SK-N-SH (cell line): ENCODE data around the gene CAPSL. TPM values are rescaled to one million over a fixed set of nuclear protein-coding genes. Genes with fewer than 3 reads are reported as not detected.
"Not testable (repeated sequence)": the region's sequence is repeated elsewhere in the genome, so short reads cannot be mapped to it uniquely, and the experiment has no call there.

ENCODE experiments used
- CTCF ChIA-PET: fragments of 300-600, 350-600 bp; formaldehyde crosslinking; extraction: SDS; loops from one replicate; lab custom pipeline; 2021; lab: Yijun Ruan, JAX
- POLR2A ChIA-PET: fragments of 350-600 bp; sonication (Branson Sonifier 250); formaldehyde crosslinking; extraction: SDS; loops from one replicate; lab custom pipeline; 2020; ENCODE audit warnings: antibody characterized with exemption, inconsistent platforms; lab: Yijun Ruan, JAX
- DNase-seq: peaks from one replicate; pipeline ENCODE4 v3.0.0; 2012
- H2AFZ ChIP-seq: fragments of 200-600 bp; sonication (generic); 2 replicates; pipeline ENCODE4 v1.8.1; 2016; ENCODE audit warnings: antibody characterized with exemption, mild to moderate bottlenecking, low read depth
- H3F3A ChIP-seq: fragments of 200-600 bp; sonication (generic); replicated peaks from 2 replicates; pipeline ENCODE3; 2016; ENCODE audit warnings: antibody characterized with exemption, mild to moderate bottlenecking; ENCODE audit not compliant: insufficient read depth
- H3K27ac ChIP-seq, 2 experiments: fragments of 200-500 bp in 1 of 2; fragments of 200-600 bp in 1 of 2; sonication (Bioruptor generic) in 1 of 2; sonication (generic), shearing (Covaris generic) in 1 of 2; 2 replicates each; pipeline versions ENCODE4 v1.5.1 to v1.6.1; 2014 to 2016; ENCODE audit warnings: low read depth in 2 of 2, inconsistent platforms in 1 of 2, low read length in 1 of 2, mild to moderate bottlenecking in 1 of 2, mixed read lengths in 1 of 2
- H3K27me3 ChIP-seq: fragments of 200-600 bp; sonication (generic), shearing (Covaris generic); 2 replicates; pipeline ENCODE4 v1.6.1; 2016; ENCODE audit warnings: mixed run types; ENCODE audit not compliant: insufficient read depth
- H3K36me3 ChIP-seq, 2 experiments: fragments of 200-500 bp in 1 of 2; fragments of 200-600 bp in 1 of 2; sonication (Bioruptor generic) in 1 of 2; sonication (generic) in 1 of 2; replicated peaks in 1 of 2; 2 replicates each; pipeline versions ENCODE3 to v1.5.1; 2014 to 2016; ENCODE audit warnings: low read length in 1 of 2, mild to moderate bottlenecking in 1 of 2; ENCODE audit not compliant: insufficient read depth in 2 of 2, control insufficient read depth in 1 of 2
- H3K4me1 ChIP-seq, 2 experiments: fragments of 200-500 bp in 1 of 2; fragments of 200-600 bp in 1 of 2; sonication (Bioruptor generic) in 1 of 2; sonication (generic), shearing (Covaris generic) in 1 of 2; 2 replicates each; pipeline versions ENCODE4 v1.5.1 to v1.6.1; 2014 to 2016; ENCODE audit warnings: low read depth in 1 of 2, low read length in 1 of 2, mixed run types in 1 of 2; ENCODE audit not compliant: insufficient read depth in 2 of 2, control insufficient read depth in 1 of 2
- H3K4me2 ChIP-seq: fragments of 200-600 bp; sonication (generic), shearing (Covaris generic); 2 replicates; pipeline ENCODE4 v1.6.1; 2017; ENCODE audit warnings: mixed run types
- H3K4me3 ChIP-seq, 2 experiments: fragments of 200-500 bp in 1 of 2; fragments of 200-600 bp in 1 of 2; sonication (Bioruptor generic) in 1 of 2; sonication (generic), shearing (Covaris generic) in 1 of 2; 2 replicates each; pipeline versions ENCODE4 v1.5.1 to v1.8.1; 2014 to 2016; ENCODE audit warnings: low read depth in 2 of 2, inconsistent platforms in 1 of 2, low read length in 1 of 2, mild to moderate bottlenecking in 1 of 2, mixed read lengths in 1 of 2, moderate library complexity in 1 of 2
- H3K79me2 ChIP-seq: fragments of 200-600 bp; sonication (generic); 2 replicates; pipeline ENCODE4 v1.8.1; 2017; ENCODE audit warnings: mild to moderate bottlenecking; ENCODE audit not compliant: insufficient read depth
- H3K9ac ChIP-seq: fragments of 200-600 bp; sonication (generic); 2 replicates; pipeline ENCODE4 v1.6.1; 2017; ENCODE audit warnings: mixed run types
- H3K9me2 ChIP-seq: fragments of 200-600 bp; sonication (generic); 2 replicates; pipeline ENCODE4 v1.6.1; 2017; ENCODE audit warnings: mixed run types
- H3K9me3 ChIP-seq: fragments of 200-600 bp; sonication (generic); 2 replicates; pipeline ENCODE4 v1.6.1; 2017; ENCODE audit warnings: mixed run types, mild to moderate bottlenecking, moderate library complexity
- H4K20me1 ChIP-seq: fragments of 200-600 bp; sonication (generic); 2 replicates; pipeline ENCODE4 v1.6.1; 2017; ENCODE audit warnings: mild to moderate bottlenecking, mixed run types; ENCODE audit not compliant: insufficient read depth
- CHD2 ChIP-seq: fragments of 150-350 bp; IDR thresholded peaks from 2 replicates; pipeline ENCODE4 v1.6.1; 2018; ENCODE audit warnings: low read length; ENCODE audit not compliant: partially characterized antibody
- ELF1 ChIP-seq: IDR thresholded peaks from 2 replicates; pipeline ENCODE4 v1.4.0; 2012
- EP300 ChIP-seq, 2 experiments: IDR thresholded peaks; 2 replicates each; pipeline versions ENCODE4 v1.4.0 to v1.6.1; 2012; ENCODE audit warnings: borderline replicate concordance in 1 of 2, low read depth in 1 of 2, low read length in 1 of 2
- FOSL2 ChIP-seq: IDR thresholded peaks from 2 replicates; pipeline ENCODE4 v1.4.0; 2012; ENCODE audit warnings: low read depth, mild to moderate bottlenecking, moderate library complexity, borderline replicate concordance
- FOXJ3 ChIP-seq: sonication (generic); formaldehyde crosslinking; IDR thresholded peaks from 2 replicates; pipeline ENCODE4 v1.5.1; 2020; ENCODE audit warnings: mild to moderate bottlenecking, missing genetic modification reagents
- GABPA ChIP-seq: IDR thresholded peaks from 2 replicates; pipeline ENCODE4 v1.4.0; 2012; ENCODE audit warnings: low read depth, mild to moderate bottlenecking
- GATA2 ChIP-seq: sonication (generic); formaldehyde crosslinking; IDR thresholded peaks from 2 replicates; pipeline ENCODE4 v1.5.0; 2020; ENCODE audit warnings: mild to moderate bottlenecking, missing genetic modification reagents
- NRF1 ChIP-seq: IDR thresholded peaks from 2 replicates; pipeline ENCODE4 v1.6.1; 2012; ENCODE audit warnings: low read depth, mild to moderate bottlenecking, low read length
- RAD21 ChIP-seq: IDR thresholded peaks from 2 replicates; pipeline ENCODE4 v1.6.1; 2012; ENCODE audit warnings: mild to moderate bottlenecking, low read length
- RFX5 ChIP-seq: IDR thresholded peaks from 2 replicates; pipeline ENCODE4 v1.6.1; 2012; ENCODE audit warnings: mild to moderate bottlenecking, improper control_type of control experiment, low read length
- RXRA ChIP-seq: IDR thresholded peaks from 2 replicates; pipeline ENCODE4 v1.4.0; 2012; ENCODE audit warnings: low read depth, mild to moderate bottlenecking, borderline replicate concordance
- SIN3A ChIP-seq: IDR thresholded peaks from 2 replicates; pipeline ENCODE4 v1.6.1; 2012; ENCODE audit warnings: low read depth, mild to moderate bottlenecking, low read length, moderate library complexity, borderline replicate concordance
- TCF12 ChIP-seq: IDR thresholded peaks from 2 replicates; pipeline ENCODE4 v1.4.0; 2012
- TEAD4 ChIP-seq: IDR thresholded peaks from 2 replicates; pipeline ENCODE4 v1.4.0; 2012; ENCODE audit warnings: mild to moderate bottlenecking, borderline replicate concordance; ENCODE audit not compliant: insufficient read depth
- WGBS: methylation state at CpG from one replicate; pipeline ENCODE4 v1.1.6; 2017; ENCODE audit warnings: low lambda C conversion rate; 5-methylcytosine and 5-hydroxymethylcytosine counted together
- polyA plus RNA-seq, 3 experiments: library from polyadenylated mRNA; depleted of rRNA; stranded (reverse); fragments of >200 nt; gene quantifications; 2 replicates each; pipeline ENCODE4 v1.2.3, GENCODE V29; 2012
- TF ChIP-seq, protein P1 (sequence below): IDR thresholded peaks from 2 replicates; pipeline ENCODE4 v1.4.0; 2012; ENCODE audit warnings: low read depth, borderline replicate concordance
- TF ChIP-seq, protein P2 (sequence below): IDR thresholded peaks from 2 replicates; pipeline ENCODE4 v1.4.0; 2012; ENCODE audit warnings: low read depth
- TF ChIP-seq, protein P3 (sequence below): fragments of 200-600 bp; sonication (generic); IDR thresholded peaks from 2 replicates; pipeline ENCODE4 v1.6.1; 2017; ENCODE audit warnings: antibody characterized with exemption, mild to moderate bottlenecking, moderate library complexity
- TF ChIP-seq, protein P4 (sequence below): fragments of 150-350 bp; IDR thresholded peaks from 2 replicates; pipeline ENCODE4 v1.6.1; 2016; ENCODE audit warnings: mild to moderate bottlenecking, low read depth, low read length

Gene CAPSL
- polyA plus RNA-seq, 1 of the 3 experiments (the other 2 are of a cell fraction), result 0.23 TPM

DNA sequence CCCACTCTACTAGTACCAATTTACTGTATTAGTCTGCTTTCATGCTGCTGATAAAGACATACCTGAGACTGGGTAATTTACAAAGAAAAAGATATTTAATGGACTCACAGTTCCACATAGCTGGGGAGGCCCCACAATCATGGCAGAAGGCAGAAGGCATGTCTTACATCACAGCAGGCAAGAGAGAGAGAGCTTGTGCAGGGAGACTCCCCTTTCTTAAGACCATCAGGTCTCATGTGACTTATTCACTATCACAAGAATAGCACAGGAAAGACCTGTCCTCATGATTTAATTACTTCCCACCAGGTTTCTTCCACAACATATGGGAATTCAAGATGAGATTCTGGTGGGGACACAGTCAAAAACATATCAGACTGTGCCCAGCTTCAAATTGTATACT, 41.3 kb upstream of the CAPSL start:
- no peaks in the 10 kb centered on the region for H3K79me2 ChIP-seq
- H3K4me3 ChIP-seq, result no peak overlapping the region
- ChIA-PET CTCF (no interaction called here), POLR2A (no interaction called here)
- no peaks in the 10 kb centered on the region for H3K27me3 ChIP-seq
- no peaks in the 10 kb centered on the region for H3K9me3 ChIP-seq
- TF ChIP-seq GATA2 (CRISPR knock-in tag), result no peak
- no peak for TF ChIP-seq CHD2
- TF ChIP-seq RXRA, result no peak
- no peak for TF ChIP-seq FOSL2
- no peak for TF ChIP-seq RFX5
- TF ChIP-seq RAD21, result no peak
- TF ChIP-seq ELF1, result no peak
- no peak for TF ChIP-seq TEAD4
- TF ChIP-seq, protein P1, sequence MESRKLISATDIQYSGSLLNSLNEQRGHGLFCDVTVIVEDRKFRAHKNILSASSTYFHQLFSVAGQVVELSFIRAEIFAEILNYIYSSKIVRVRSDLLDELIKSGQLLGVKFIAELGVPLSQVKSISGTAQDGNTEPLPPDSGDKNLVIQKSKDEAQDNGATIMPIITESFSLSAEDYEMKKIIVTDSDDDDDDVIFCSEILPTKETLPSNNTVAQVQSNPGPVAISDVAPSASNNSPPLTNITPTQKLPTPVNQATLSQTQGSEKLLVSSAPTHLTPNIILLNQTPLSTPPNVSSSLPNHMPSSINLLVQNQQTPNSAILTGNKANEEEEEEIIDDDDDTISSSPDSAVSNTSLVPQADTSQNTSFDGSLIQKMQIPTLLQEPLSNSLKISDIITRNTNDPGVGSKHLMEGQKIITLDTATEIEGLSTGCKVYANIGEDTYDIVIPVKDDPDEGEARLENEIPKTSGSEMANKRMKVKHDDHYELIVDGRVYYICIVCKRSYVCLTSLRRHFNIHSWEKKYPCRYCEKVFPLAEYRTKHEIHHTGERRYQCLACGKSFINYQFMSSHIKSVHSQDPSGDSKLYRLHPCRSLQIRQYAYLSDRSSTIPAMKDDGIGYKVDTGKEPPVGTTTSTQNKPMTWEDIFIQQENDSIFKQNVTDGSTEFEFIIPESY, result no peak
- no peak for TF ChIP-seq TCF12
- TF ChIP-seq, protein P2, sequence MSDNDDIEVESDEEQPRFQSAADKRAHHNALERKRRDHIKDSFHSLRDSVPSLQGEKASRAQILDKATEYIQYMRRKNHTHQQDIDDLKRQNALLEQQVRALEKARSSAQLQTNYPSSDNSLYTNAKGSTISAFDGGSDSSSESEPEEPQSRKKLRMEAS, result no peak
- no peak for TF ChIP-seq NRF1
- no peak for TF ChIP-seq SIN3A
- TF ChIP-seq, protein P3, sequence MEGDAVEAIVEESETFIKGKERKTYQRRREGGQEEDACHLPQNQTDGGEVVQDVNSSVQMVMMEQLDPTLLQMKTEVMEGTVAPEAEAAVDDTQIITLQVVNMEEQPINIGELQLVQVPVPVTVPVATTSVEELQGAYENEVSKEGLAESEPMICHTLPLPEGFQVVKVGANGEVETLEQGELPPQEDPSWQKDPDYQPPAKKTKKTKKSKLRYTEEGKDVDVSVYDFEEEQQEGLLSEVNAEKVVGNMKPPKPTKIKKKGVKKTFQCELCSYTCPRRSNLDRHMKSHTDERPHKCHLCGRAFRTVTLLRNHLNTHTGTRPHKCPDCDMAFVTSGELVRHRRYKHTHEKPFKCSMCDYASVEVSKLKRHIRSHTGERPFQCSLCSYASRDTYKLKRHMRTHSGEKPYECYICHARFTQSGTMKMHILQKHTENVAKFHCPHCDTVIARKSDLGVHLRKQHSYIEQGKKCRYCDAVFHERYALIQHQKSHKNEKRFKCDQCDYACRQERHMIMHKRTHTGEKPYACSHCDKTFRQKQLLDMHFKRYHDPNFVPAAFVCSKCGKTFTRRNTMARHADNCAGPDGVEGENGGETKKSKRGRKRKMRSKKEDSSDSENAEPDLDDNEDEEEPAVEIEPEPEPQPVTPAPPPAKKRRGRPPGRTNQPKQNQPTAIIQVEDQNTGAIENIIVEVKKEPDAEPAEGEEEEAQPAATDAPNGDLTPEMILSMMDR, result no peak
- no peak for TF ChIP-seq EP300 (IDR thresholded peaks at IDR 0.05; ENCODE audit: borderline replicate concordance in 1 of 2, low read depth in 1 of 2, low read length in 1 of 2)
- no peak for TF ChIP-seq GABPA
- no peak for TF ChIP-seq FOXJ3 (CRISPR knock-in tag)
- TF ChIP-seq, protein P4, sequence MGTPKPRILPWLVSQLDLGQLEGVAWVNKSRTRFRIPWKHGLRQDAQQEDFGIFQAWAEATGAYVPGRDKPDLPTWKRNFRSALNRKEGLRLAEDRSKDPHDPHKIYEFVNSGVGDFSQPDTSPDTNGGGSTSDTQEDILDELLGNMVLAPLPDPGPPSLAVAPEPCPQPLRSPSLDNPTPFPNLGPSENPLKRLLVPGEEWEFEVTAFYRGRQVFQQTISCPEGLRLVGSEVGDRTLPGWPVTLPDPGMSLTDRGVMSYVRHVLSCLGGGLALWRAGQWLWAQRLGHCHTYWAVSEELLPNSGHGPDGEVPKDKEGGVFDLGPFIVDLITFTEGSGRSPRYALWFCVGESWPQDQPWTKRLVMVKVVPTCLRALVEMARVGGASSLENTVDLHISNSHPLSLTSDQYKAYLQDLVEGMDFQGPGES, result no peak
- no peaks in the 10 kb centered on the region for H4K20me1 ChIP-seq
- H3K4me2 ChIP-seq, result no peak overlapping the region
- H3K4me1 ChIP-seq, result no peaks in the 10 kb centered on the region
- H3K27ac ChIP-seq, result no peak overlapping the region
- no peaks in the 10 kb centered on the region for H3F3A ChIP-seq
- no peak for DNase-seq
- H3K36me3 ChIP-seq, result no peaks in the 10 kb centered on the region
- no peaks in the 10 kb centered on the region for H3K9me2 ChIP-seq
- H2AFZ ChIP-seq, result no peak overlapping the region
- H3K9ac ChIP-seq, result no peak overlapping the region

DNA sequence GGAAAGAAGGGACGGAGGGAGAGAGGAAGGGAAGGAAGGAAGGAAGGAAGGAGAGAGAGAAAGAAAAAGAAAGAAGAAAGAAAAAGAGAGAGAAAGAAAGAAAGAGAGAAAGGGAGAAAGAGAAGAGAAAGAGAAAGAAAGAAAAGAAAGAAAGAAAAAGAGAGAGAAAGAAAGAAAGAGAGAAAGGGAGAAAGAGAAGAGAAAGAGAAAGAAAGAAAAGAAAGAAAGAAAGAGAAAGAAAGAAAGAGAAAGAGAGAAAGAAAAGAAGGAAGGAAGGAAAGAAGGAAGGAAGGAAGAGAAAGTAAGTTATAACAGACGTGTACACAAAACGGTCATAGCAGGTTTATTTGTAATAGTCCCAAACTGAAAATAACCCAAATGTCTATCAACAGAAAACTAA, 38.4 kb upstream of the CAPSL start:
- POLR2A ChIA-PET, H3K9ac ChIP-seq, H3K27me3 ChIP-seq, H3K79me2 ChIP-seq, H3K4me2 ChIP-seq, DNase-seq, H3K4me1 ChIP-seq, H3K4me3 ChIP-seq, H3K27ac ChIP-seq, CTCF ChIA-PET, H3K36me3 ChIP-seq, H4K20me1 ChIP-seq, H3K9me3 ChIP-seq, H3F3A ChIP-seq, H2AFZ ChIP-seq, H3K9me2 ChIP-seq: not testable (repeated sequence)
- 15% methylated on average over 3 of the region's 3 CpGs for WGBS
